Nephron progenitor cell (in vitro differentiated cells): Measurements from ENCODE around the gene UBAP1L.
"Not testable (repeated sequence)": the region's sequence is repeated elsewhere in the genome, so short reads cannot be mapped to it uniquely, and the experiment has no call there.

ENCODE experiments used
- DNase-seq: peaks from one replicate; pipeline ENCODE4 v3.0.0; 2021
- H3K27ac Mint-ChIP-seq: 2 replicates; pipeline ENCODE4 v1.8.0; 2021; ENCODE audit warnings: mild to moderate bottlenecking, moderate library complexity, mixed read lengths
- H3K27me3 Mint-ChIP-seq: 2 replicates; pipeline ENCODE4 v1.8.0; 2021; ENCODE audit warnings: mild to moderate bottlenecking, low read depth, mixed read lengths; ENCODE audit not compliant: poor library complexity
- H3K36me3 Mint-ChIP-seq: 2 replicates; pipeline ENCODE4 v1.8.0; 2021; ENCODE audit warnings: low read depth, mixed read lengths
- H3K4me1 Mint-ChIP-seq: 2 replicates; pipeline ENCODE4 v1.8.0; 2021; ENCODE audit warnings: mixed read lengths
- H3K4me3 Mint-ChIP-seq: 2 replicates; pipeline ENCODE4 v1.8.0; 2021; ENCODE audit warnings: mild to moderate bottlenecking, moderate library complexity, mixed read lengths
- H3K9me3 Mint-ChIP-seq: 2 replicates; pipeline ENCODE4 v1.8.0; 2021; ENCODE audit warnings: mild to moderate bottlenecking, moderate library complexity, mixed read lengths
- TF ChIP-seq, protein P1 (sequence below): fragments of 200-600 bp; sonication (generic); IDR thresholded peaks from 2 replicates; pipeline ENCODE4 v1.5.0; 2021; ENCODE audit warnings: antibody characterized with exemption

UBAP1L gene

DNA sequence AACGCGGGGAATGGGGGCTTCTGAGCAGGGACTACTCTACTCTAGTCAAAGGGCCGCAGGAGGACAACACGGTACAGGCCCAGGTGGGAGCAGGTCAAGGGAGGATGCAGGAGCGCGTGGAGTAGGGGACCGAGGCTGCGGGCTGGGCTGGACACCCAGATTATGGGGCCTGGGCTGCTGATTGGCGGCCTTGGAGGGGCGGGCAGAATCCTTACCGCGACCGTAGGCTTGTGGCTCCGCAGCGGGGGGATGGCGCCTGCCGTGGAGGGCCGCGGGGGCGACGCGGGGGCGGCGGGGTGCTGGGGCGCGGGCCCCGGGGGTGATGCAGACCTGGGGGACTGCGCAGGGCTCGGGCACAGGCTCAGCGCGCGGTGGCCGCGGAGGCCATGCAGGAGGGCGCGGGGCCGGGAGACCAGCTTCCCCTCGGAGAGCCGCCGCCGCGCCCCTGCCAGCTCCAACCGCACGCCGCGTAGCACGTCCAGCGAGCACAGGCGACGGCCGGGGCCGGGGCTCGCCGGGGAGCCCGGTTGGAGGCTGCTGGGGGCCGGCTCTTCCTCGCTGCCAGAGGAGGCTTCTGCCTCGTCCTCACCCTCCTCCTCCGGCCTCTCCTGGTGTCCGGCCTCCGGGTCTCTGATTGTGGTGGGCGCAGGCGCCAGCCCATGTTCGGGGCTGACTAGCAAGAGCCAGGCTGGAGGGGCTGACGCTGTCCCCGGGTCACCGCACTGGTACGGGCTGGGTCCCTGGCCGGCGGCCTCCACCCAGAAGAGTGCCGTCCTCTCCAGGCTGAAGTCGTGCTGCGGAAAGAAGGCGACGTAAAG is 12.9 kb downstream of the UBAP1L start:
- Mint-ChIP-seq H3K9me3 (no peaks in the 10 kb centered on the region), H3K36me3 (peaks cover 50% of the 10 kb centered on the region), H3K4me1 (peaks cover 6% of the 10 kb centered on the region), H3K27me3 (peaks cover 3% of the 10 kb centered on the region), H3K27ac (peak overlapping the region; percentile 67), H3K4me3 (no peak overlapping the region)
- TF ChIP-seq, protein P1, sequence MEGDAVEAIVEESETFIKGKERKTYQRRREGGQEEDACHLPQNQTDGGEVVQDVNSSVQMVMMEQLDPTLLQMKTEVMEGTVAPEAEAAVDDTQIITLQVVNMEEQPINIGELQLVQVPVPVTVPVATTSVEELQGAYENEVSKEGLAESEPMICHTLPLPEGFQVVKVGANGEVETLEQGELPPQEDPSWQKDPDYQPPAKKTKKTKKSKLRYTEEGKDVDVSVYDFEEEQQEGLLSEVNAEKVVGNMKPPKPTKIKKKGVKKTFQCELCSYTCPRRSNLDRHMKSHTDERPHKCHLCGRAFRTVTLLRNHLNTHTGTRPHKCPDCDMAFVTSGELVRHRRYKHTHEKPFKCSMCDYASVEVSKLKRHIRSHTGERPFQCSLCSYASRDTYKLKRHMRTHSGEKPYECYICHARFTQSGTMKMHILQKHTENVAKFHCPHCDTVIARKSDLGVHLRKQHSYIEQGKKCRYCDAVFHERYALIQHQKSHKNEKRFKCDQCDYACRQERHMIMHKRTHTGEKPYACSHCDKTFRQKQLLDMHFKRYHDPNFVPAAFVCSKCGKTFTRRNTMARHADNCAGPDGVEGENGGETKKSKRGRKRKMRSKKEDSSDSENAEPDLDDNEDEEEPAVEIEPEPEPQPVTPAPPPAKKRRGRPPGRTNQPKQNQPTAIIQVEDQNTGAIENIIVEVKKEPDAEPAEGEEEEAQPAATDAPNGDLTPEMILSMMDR: no peak
- DNase-seq: no peak

- Mint-ChIP-seq H3K4me3 (no peak overlapping the region), H3K9me3 (no peaks in the 10 kb centered on the region), H3K27ac (peak overlapping the region; percentile 67), H3K4me1 (peaks cover 6% of the 10 kb centered on the region), H3K27me3 (peaks cover 3% of the 10 kb centered on the region), H3K36me3 (peaks cover 51% of the 10 kb centered on the region)
- TF ChIP-seq, protein P1: peak; percentile 78
- peak; percentile 85 for DNase-seq
These were observed 13.5 kb downstream of the UBAP1L start for GRCh38 chr15:65101411-65101890.

GRCh38 chr15:65100442-65100841 is 14.6 kb downstream of the UBAP1L start:
- H3K4me3 Mint-ChIP-seq: no peak overlapping the region
- no peaks in the 10 kb centered on the region for H3K9me3 Mint-ChIP-seq
- peaks cover 6% of the 10 kb centered on the region for H3K4me1 Mint-ChIP-seq
- DNase-seq: no peak
- TF ChIP-seq, protein P1: no peak
- H3K27ac Mint-ChIP-seq: no peak overlapping the region
- H3K27me3 Mint-ChIP-seq: peaks cover 3% of the 10 kb centered on the region
- H3K36me3 Mint-ChIP-seq: peaks cover 42% of the 10 kb centered on the region

GRCh38 chr15:65099801-65100200 is 15.2 kb downstream of the UBAP1L start:
- not testable (repeated sequence) for H3K4me1 Mint-ChIP-seq, H3K27ac Mint-ChIP-seq, DNase-seq, H3K4me3 Mint-ChIP-seq, H3K9me3 Mint-ChIP-seq, H3K27me3 Mint-ChIP-seq
- H3K36me3 Mint-ChIP-seq: peaks cover 38% of the 10 kb centered on the region

DNA sequence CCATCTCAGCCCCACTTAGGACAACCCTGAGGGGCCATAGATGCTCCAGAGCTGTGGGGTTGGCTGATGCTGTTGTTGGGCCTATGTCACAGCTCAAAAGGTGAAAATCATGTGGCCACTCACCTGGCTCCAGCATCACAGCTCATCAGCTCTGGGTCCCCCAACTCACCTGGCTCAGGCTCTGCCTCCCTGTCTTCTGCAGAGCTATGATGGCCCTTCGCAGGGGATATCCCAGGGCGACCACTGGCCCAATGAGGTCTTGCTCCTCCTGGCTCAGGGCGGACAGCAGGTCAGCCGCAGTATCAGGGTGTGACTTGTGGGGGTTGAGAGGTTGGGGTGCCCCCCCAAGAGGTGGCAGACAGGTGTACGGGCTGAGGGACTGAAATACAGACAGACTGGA is 15.7 kb downstream of the UBAP1L start:
- no peak for DNase-seq
- Mint-ChIP-seq H3K36me3 (peaks cover 38% of the 10 kb centered on the region), H3K27ac (no peak overlapping the region), H3K9me3 (no peaks in the 10 kb centered on the region), H3K4me3 (no peak overlapping the region), H3K27me3 (peaks cover 3% of the 10 kb centered on the region), H3K4me1 (peaks cover 6% of the 10 kb centered on the region)
- TF ChIP-seq, protein P1: no peak

GRCh38 chr15:65097651-65098263 is 17.2 kb downstream of the UBAP1L start:
- Mint-ChIP-seq H3K4me3 (no peak overlapping the region), H3K27me3 (peaks cover 3% of the 10 kb centered on the region), H3K9me3 (no peaks in the 10 kb centered on the region), H3K27ac (no peak overlapping the region), H3K4me1 (peaks cover 9% of the 10 kb centered on the region), H3K36me3 (peaks cover 34% of the 10 kb centered on the region)
- TF ChIP-seq, protein P1: no peak
- no peak for DNase-seq
